ENCODE measurements around the gene AEBP2.

Gene AEBP2

GRCh38 chr12:19520646-19521415, 81.5 kb downstream of the AEBP2 start:
- Histone ChIP-seq H3K27ac (no peak overlapping the region), H2AFZ (ENCODE audit: low read depth) (no peak overlapping the region), H3K27me3 (ENCODE audit: insufficient read depth, low read depth) (no peaks in the 10 kb centered on the region), H3K79me2 (ENCODE audit: insufficient read depth, low read depth) (no peaks in the 10 kb centered on the region), H4K20me1 (ENCODE audit: insufficient read depth) (no peaks in the 10 kb centered on the region), H3K4me3 (IDR thresholded peaks at IDR 0.05; ENCODE audit: insufficient read depth, low read depth, low read length) (no peak overlapping the region), H3K4me1 (ENCODE audit: low read depth, poor library complexity, severe bottlenecking) (no peaks in the 10 kb centered on the region), H3K9ac (no peak overlapping the region), H3K4me2 (no peak overlapping the region), H3K36me3 (ENCODE audit: insufficient read depth) (no peaks in the 10 kb centered on the region)
- TF ChIP-seq, protein P1, sequence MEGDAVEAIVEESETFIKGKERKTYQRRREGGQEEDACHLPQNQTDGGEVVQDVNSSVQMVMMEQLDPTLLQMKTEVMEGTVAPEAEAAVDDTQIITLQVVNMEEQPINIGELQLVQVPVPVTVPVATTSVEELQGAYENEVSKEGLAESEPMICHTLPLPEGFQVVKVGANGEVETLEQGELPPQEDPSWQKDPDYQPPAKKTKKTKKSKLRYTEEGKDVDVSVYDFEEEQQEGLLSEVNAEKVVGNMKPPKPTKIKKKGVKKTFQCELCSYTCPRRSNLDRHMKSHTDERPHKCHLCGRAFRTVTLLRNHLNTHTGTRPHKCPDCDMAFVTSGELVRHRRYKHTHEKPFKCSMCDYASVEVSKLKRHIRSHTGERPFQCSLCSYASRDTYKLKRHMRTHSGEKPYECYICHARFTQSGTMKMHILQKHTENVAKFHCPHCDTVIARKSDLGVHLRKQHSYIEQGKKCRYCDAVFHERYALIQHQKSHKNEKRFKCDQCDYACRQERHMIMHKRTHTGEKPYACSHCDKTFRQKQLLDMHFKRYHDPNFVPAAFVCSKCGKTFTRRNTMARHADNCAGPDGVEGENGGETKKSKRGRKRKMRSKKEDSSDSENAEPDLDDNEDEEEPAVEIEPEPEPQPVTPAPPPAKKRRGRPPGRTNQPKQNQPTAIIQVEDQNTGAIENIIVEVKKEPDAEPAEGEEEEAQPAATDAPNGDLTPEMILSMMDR (conservative IDR thresholded peaks at IDR 0.05; ENCODE audit: low read depth, low read length) = no peak

GRCh38 chr12:19525274-19525673, 86.0 kb downstream of the AEBP2 start:
- Histone ChIP-seq H2AFZ (ENCODE audit: low read depth) (no peak overlapping the region), H3K4me3 (IDR thresholded peaks at IDR 0.05; ENCODE audit: insufficient read depth, low read depth, low read length) (no peak overlapping the region)
- TF ChIP-seq, protein P1 (conservative IDR thresholded peaks at IDR 0.05; ENCODE audit: low read depth, low read length) = no peak

GRCh38 chr12:19527866-19528265, 88.6 kb downstream of the AEBP2 start:
- no peaks in the 10 kb centered on the region for H3K4me1 ChIP-seq (ENCODE audit: low read depth, poor library complexity, severe bottlenecking)
- H3K27me3 ChIP-seq (ENCODE audit: insufficient read depth, low read depth) = no peaks in the 10 kb centered on the region
- no peaks in the 10 kb centered on the region for H4K20me1 ChIP-seq (ENCODE audit: insufficient read depth)
- H3K4me2 ChIP-seq = no peak overlapping the region
- TF ChIP-seq, protein P1 (conservative IDR thresholded peaks at IDR 0.05; ENCODE audit: low read depth, low read length) = no peak
- H3K4me3 ChIP-seq (IDR thresholded peaks at IDR 0.05; ENCODE audit: insufficient read depth, low read depth, low read length) = no peak overlapping the region
- H3K9ac ChIP-seq = no peak overlapping the region
- no peaks in the 10 kb centered on the region for H3K36me3 ChIP-seq (ENCODE audit: insufficient read depth)
- no peak overlapping the region for H2AFZ ChIP-seq (ENCODE audit: low read depth)
- no peaks in the 10 kb centered on the region for H3K79me2 ChIP-seq (ENCODE audit: insufficient read depth, low read depth)
- no peak overlapping the region for H3K27ac ChIP-seq

More at GRCh38 chr12:19525274-19525673, 86.0 kb downstream of the AEBP2 start:
- H3K4me1 ChIP-seq (ENCODE audit: low read depth, poor library complexity, severe bottlenecking) = no peaks in the 10 kb centered on the region
- H3K36me3 ChIP-seq (ENCODE audit: insufficient read depth) = no peaks in the 10 kb centered on the region
- no peak overlapping the region for H3K27ac ChIP-seq
- no peaks in the 10 kb centered on the region for H3K79me2 ChIP-seq (ENCODE audit: insufficient read depth, low read depth)
- H4K20me1 ChIP-seq (ENCODE audit: insufficient read depth) = no peaks in the 10 kb centered on the region
- no peaks in the 10 kb centered on the region for H3K27me3 ChIP-seq (ENCODE audit: insufficient read depth, low read depth)
- H3K4me2 ChIP-seq = no peak overlapping the region
- H3K9ac ChIP-seq = no peak overlapping the region

DNA sequence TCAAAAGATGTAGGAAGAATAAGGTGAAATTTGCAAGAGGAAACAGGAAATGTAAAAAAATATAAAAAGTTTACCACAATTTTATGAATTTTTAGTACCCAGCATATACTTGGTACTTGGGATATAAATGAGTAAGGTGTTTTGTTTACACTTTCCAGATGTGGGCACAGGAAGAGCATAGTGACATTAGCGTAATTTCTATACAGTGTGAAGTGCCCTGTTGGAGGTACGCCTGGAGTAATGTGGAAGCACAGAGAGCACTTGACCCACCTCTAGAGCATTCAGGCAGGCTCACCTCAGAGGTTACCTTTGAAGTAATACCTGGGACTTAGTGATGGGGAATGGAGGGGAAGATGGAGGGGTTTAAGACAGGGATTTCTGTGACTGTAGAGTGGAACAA, 89.5 kb downstream of the AEBP2 start:
- Histone ChIP-seq H3K4me1 (ENCODE audit: low read depth, poor library complexity, severe bottlenecking) (no peaks in the 10 kb centered on the region), H3K27ac (no peak overlapping the region), H3K4me3 (IDR thresholded peaks at IDR 0.05; ENCODE audit: insufficient read depth, low read depth, low read length) (no peak overlapping the region), H3K36me3 (ENCODE audit: insufficient read depth) (no peaks in the 10 kb centered on the region), H2AFZ (ENCODE audit: low read depth) (no peak overlapping the region), H3K4me2 (no peak overlapping the region), H4K20me1 (ENCODE audit: insufficient read depth) (no peaks in the 10 kb centered on the region), H3K27me3 (ENCODE audit: insufficient read depth, low read depth) (no peaks in the 10 kb centered on the region), H3K9ac (no peak overlapping the region), H3K79me2 (ENCODE audit: insufficient read depth, low read depth) (no peaks in the 10 kb centered on the region)
- TF ChIP-seq, protein P1 (conservative IDR thresholded peaks at IDR 0.05; ENCODE audit: low read depth, low read length) = no peak
